Dendritic cell treated with granulocyte-macrophage colony-stimulating factor and Interleukin-4, amounts not matched to agents 40 ng/mL and 50 ng/mL, for 4 days (primary cell): ENCODE results near the gene NLRP1.

Experiments
- H3K27ac Mint-ChIP-seq: one replicate; pipeline ENCODE4 v1.8.0; 2022; ENCODE audit warnings: mild to moderate bottlenecking, mixed read lengths
- H3K27me3 Mint-ChIP-seq: one replicate; pipeline ENCODE4 v1.8.0; 2022; ENCODE audit warnings: mild to moderate bottlenecking, mixed read lengths
- H3K36me3 Mint-ChIP-seq: one replicate; pipeline ENCODE4 v1.8.0; 2022; ENCODE audit warnings: low read depth, mixed read lengths
- H3K4me1 Mint-ChIP-seq: one replicate; pipeline ENCODE4 v1.8.0; 2022; ENCODE audit warnings: low read depth, mixed read lengths
- H3K4me3 Mint-ChIP-seq: one replicate; pipeline ENCODE4 v1.8.0; 2022; ENCODE audit warnings: mild to moderate bottlenecking, moderate library complexity, mixed read lengths
- H3K9me3 Mint-ChIP-seq: one replicate; pipeline ENCODE4 v1.8.0; 2022; ENCODE audit warnings: mixed read lengths
- intact Hi-C: fragments of 100-400 bp; cut with micrococcal nuclease; formaldehyde crosslinking; loops from one replicate; pipeline ENCODE4 v1.15.0; 2022

The NLRP1 gene

DNA sequence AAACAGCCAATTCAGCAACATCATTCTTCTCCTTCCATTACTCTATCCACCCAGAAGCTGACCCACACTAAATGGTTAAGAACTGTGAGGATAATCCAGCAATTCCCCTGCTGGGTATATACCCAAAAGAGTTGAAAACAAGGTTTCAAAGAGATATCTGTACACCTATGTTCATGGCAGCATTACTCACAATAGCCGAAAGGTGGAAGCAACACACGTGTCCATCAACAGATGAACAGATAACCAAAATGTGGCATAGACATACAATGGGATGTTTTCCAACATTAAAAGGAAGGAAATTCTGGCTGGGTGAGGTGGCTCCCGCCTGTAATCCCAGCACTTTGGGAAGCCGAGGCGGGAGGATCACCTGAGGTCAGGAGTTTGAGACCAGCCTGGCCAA is 78.0 kb downstream of the NLRP1 start:
- no peak overlapping the region for H3K27ac Mint-ChIP-seq
- H3K4me1 Mint-ChIP-seq, result no peaks in the 10 kb centered on the region
- intact Hi-C loops, result no loop called here
- no peak overlapping the region for H3K4me3 Mint-ChIP-seq
- peaks cover under 1% of the 10 kb centered on the region for H3K9me3 Mint-ChIP-seq
- H3K27me3 Mint-ChIP-seq, result no peaks in the 10 kb centered on the region
- peaks cover 67% of the 10 kb centered on the region for H3K36me3 Mint-ChIP-seq

GRCh38 chr17:5502552-5502951 is 81.8 kb downstream of the NLRP1 start:
- Mint-ChIP-seq H3K4me1 (peaks cover 4% of the 10 kb centered on the region), H3K36me3 (peaks cover 68% of the 10 kb centered on the region), H3K9me3 (no peaks in the 10 kb centered on the region), H3K27ac (no peak overlapping the region), H3K4me3 (no peak overlapping the region), H3K27me3 (peaks cover 13% of the 10 kb centered on the region)
- intact Hi-C loops, result no loop called here

DNA sequence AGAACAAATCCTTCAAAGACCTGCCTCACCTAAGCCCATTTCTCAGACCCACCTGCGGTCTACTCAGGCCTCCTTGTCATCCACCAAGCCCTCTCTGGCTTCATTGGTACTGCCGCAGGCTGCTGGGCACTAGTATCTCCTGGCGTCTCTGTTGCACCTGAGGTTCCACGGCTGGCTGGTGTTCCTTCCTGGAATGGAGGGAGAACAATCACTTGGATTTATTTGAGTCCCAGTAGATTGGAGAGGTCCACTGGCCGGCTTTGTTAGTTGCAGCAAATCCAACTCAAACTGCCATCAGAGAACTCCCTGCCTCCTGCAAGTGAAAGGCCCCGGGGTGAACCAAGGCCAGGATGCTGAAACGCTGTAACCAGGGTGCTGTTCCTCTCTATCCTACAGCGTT is 82.6 kb downstream of the NLRP1 start:
- no peaks in the 10 kb centered on the region for H3K9me3 Mint-ChIP-seq
- peaks cover 13% of the 10 kb centered on the region for H3K27me3 Mint-ChIP-seq
- no peak overlapping the region for H3K4me3 Mint-ChIP-seq
- intact Hi-C loops, result no loop called here
- peaks cover 4% of the 10 kb centered on the region for H3K4me1 Mint-ChIP-seq
- no peak overlapping the region for H3K27ac Mint-ChIP-seq
- peaks cover 68% of the 10 kb centered on the region for H3K36me3 Mint-ChIP-seq

DNA sequence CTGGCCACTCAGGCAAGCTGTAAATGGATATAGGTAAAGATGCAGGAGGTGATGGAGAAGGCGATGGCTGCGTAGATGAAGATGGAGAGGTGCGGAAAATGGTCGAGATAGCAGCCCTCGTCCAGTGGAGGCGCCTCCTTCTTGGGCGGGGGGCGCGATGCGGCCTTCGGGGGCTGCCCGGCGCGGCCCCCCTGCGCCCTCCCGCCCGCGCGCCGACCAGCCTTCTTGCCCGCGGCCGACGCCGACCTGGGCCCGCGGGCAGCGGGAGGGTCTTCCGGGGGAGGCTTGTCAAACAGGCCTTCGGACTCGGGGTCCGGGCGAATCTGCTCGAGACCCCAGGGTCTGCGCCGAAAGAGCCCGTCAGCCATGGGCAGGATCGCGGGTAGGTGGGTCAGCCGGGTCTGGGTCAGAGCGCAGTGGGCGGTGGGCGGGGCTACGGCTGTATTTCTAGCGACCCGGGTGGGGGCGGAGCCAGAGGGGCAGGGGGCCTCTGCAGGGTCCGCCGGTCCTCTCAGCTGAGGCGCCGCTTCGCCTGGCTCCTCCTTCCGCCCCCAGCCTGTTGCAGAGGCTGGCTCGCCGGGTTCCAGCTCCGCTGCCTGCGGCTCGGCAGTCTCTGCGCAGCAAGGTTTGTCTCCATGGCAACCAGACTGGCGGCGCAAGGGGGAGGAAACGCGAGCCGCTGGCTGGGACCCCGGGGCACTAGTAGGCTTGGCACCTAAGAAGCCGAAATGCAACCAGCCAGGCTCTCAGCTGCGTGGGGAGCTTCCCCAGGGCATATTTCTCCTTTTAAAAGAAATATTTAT is 83.5 kb downstream of the NLRP1 start:
- Mint-ChIP-seq H3K4me3 (peak overlapping the region; percentile 34), H3K36me3 (peaks cover 63% of the 10 kb centered on the region), H3K4me1 (peaks cover 4% of the 10 kb centered on the region), H3K27ac (no peak overlapping the region), H3K9me3 (no peaks in the 10 kb centered on the region), H3K27me3 (peaks cover 15% of the 10 kb centered on the region)
- intact Hi-C loops, result no loop called here

GRCh38 chr17:5500247-5500588 is 84.1 kb downstream of the NLRP1 start:
- H3K36me3 Mint-ChIP-seq, result peaks cover 58% of the 10 kb centered on the region
- peak overlapping the region; percentile 34 for H3K4me3 Mint-ChIP-seq
- H3K9me3 Mint-ChIP-seq, result no peaks in the 10 kb centered on the region
- H3K27me3 Mint-ChIP-seq, result peaks cover 15% of the 10 kb centered on the region
- H3K4me1 Mint-ChIP-seq, result peaks cover 4% of the 10 kb centered on the region
- no peak overlapping the region for H3K27ac Mint-ChIP-seq
- intact Hi-C loops, result no loop called here

- Mint-ChIP-seq H3K4me3 (no peak overlapping the region), H3K4me1 (peaks cover 4% of the 10 kb centered on the region), H3K27ac (no peak overlapping the region), H3K27me3 (peaks cover 15% of the 10 kb centered on the region), H3K9me3 (no peaks in the 10 kb centered on the region), H3K36me3 (peaks cover 52% of the 10 kb centered on the region)
- intact Hi-C loops, result no loop called here
Measured at GRCh38 chr17:5499476-5500231, 84.7 kb downstream of the NLRP1 start.

DNA sequence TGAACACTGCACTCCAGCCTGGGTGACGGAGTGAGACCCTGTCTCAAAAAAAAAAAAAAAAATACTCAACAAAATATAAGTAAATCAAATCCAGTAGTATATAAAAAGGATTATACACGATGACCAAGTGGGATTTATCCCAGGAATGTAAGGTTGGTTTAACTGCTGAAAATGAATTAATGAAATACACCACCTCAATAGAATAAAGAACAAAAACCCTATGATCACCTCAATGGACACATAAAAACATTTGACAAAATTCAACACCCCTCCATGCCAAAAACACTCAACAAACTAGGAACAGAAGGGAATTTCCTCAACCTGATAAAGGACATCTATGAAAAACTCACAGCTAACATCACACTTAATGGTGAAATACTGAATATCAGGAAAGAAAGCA is 91.3 kb downstream of the NLRP1 start:
- H3K4me1 Mint-ChIP-seq, result peaks cover 6% of the 10 kb centered on the region
- intact Hi-C loops, result no loop called here
- H3K36me3 Mint-ChIP-seq, result peaks cover 26% of the 10 kb centered on the region
- H3K4me3 Mint-ChIP-seq, result no peak overlapping the region
- no peak overlapping the region for H3K27ac Mint-ChIP-seq
- peaks cover 15% of the 10 kb centered on the region for H3K9me3 Mint-ChIP-seq
- H3K27me3 Mint-ChIP-seq, result peaks cover 2% of the 10 kb centered on the region

GRCh38 chr17:5488752-5489151 is 95.6 kb downstream of the NLRP1 start:
- Mint-ChIP-seq H3K27ac (no peak overlapping the region), H3K36me3 (peaks cover 55% of the 10 kb centered on the region)

DNA sequence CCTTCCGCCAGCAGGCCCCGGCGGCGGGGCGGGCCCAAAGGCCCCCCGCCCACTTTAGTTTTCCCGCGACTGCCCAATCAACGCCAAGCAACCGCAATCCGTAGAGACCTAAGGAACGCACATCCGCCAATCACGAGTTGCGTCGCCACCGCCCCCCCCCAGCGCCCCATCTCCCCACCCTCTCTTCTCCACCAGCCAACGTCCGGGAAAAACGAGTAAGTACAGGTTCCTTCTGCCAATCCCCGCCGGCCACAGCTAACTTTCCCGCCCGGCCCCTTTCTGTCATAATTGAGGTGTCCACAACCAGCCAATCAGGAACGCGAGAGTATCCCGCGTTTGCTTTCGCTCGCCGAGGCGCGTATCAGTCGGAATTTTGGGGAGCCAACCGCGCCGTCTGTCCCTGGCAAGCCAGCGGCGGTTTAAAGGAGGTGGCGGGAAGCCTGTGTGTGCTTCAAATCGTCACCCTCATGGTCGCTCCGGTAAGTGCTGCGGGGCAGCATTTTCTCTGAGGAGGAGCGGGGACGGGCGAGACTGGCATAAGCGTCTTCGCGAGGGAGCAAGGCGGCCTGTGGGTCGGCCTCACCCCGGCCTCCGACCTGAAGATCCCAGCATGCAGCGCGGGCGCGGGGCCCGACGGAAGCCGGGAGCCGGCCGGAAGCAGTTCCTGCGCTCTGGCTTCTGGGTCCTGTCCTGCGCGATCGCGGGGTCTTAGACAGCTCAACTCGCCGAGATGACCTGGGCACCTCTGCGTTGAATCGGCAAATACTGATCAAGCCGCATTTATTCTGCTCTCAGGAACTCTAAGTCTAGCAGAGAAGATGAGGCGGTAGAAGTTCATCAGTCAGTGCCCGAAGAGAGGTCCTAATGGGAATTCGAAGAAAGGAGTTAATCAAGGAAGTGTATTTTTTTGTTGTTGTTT is 97.8 kb downstream of the NLRP1 start, which contains the start of gene MIS12:
MIS12 (plus strand) TSS at position 361 of the 919 bp plus-strand sequence. CDS start 2,297 bp downstream, outside the sequence.
- peaks cover 78% of the 10 kb centered on the region for H3K36me3 Mint-ChIP-seq
- peaks cover 35% of the 10 kb centered on the region for H3K4me1 Mint-ChIP-seq

More at GRCh38 chr17:5488752-5489151, 95.6 kb downstream of the NLRP1 start:
- Mint-ChIP-seq H3K9me3 (peaks cover 11% of the 10 kb centered on the region), H3K4me3 (no peak overlapping the region), H3K4me1 (peaks cover 29% of the 10 kb centered on the region), H3K27me3 (no peaks in the 10 kb centered on the region)
- intact Hi-C loops, result no loop called here

GRCh38 chr17:5485270-5486205 is 98.8 kb downstream of the NLRP1 start, which contains the start of gene DERL2:
Gene DERL2 (minus strand): TSS chr17:5486178. CDS start chr17:5486161, 17 bp downstream.
- peaks cover 35% of the 10 kb centered on the region for H3K4me1 Mint-ChIP-seq
- H3K27ac Mint-ChIP-seq, result peak within 1 kb of the TSS; percentile 99
- H3K4me3 Mint-ChIP-seq, result peak within 1 kb of the TSS; percentile 96
- intact Hi-C loops, result loop anchor here (1.0 to 2.0 kb wide), 2 partner anchors 47 to 66 kb away; partner anchors contain the start of genes C1QBP and NUP88
- no peaks in the 10 kb centered on the region for H3K27me3 Mint-ChIP-seq
- H3K36me3 Mint-ChIP-seq, result peaks cover 81% of the 10 kb centered on the region
- H3K9me3 Mint-ChIP-seq, result no peaks in the 10 kb centered on the region

More for the DNA sequence above, 97.8 kb downstream of the NLRP1 start, which contains the start of gene MIS12:
- Mint-ChIP-seq H3K27ac (peak within 1 kb of the TSS; percentile 99), H3K27me3 (no peaks in the 10 kb centered on the region), H3K9me3 (no peaks in the 10 kb centered on the region), H3K4me3 (peak within 1 kb of the TSS; percentile 96)
- intact Hi-C loops, result loop anchor here (1.0 to 2.0 kb wide), 2 partner anchors 48 to 67 kb away; partner anchors contain the start of genes C1QBP and NUP88

DNA sequence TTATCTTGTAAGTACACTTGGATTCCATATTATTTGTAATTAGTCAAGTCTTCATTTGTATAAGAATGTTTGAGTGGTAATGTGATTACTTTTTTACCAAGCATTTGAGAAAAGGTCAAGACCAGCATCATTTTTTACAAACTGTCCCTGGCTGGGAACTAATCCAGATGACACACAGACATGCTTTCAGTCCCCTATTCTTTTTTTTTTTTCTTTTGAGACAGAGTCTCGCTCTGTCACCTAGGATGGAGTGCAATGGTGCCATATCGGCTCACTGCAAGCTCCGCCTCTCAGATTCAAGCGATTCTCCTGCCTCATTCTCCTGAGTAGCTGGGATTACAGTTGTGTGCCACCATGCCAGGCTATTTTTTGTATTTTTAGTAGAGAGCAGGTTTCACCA is 102.9 kb downstream of the NLRP1 start:
- intact Hi-C loops, result no loop called here
- Mint-ChIP-seq H3K4me3 (no peak overlapping the region), H3K9me3 (no peaks in the 10 kb centered on the region), H3K27ac (no peak overlapping the region), H3K27me3 (no peaks in the 10 kb centered on the region), H3K4me1 (peaks cover 23% of the 10 kb centered on the region), H3K36me3 (peaks cover 91% of the 10 kb centered on the region)

DNA sequence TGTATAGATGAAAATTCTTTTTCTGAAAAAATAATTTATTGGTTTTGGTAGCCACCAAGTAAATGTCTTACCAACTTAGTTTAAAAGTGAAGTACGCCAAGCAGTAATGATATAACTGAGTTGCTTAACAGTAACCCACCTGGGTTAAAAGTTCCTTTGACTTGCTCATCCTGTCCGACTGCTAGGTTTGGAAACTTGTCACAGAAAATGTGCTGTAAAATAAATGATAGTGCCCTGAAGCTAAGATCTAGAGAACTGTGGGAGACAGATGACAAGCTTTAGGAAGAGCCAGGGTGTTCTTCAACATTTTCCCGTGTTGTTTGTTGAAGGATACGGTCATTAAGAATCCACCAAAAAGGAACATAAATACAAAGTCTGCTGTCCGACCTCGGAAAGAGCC is 103.3 kb downstream of the NLRP1 start:
- H3K27ac Mint-ChIP-seq, result no peak overlapping the region

More for the DNA sequence above, 103.3 kb downstream of the NLRP1 start:
- intact Hi-C loops, result no loop called here
- Mint-ChIP-seq H3K27me3 (no peaks in the 10 kb centered on the region), H3K36me3 (peaks cover 92% of the 10 kb centered on the region), H3K9me3 (no peaks in the 10 kb centered on the region), H3K4me1 (peaks cover 23% of the 10 kb centered on the region), H3K4me3 (no peak overlapping the region)
